Cardiac muscle cell (in vitro differentiated cells and primary cell): ENCODE data around the gene TMEM80. TPM values are rescaled to one million over a fixed set of nuclear protein-coding genes. Genes with fewer than 3 reads are reported as not detected.
"Not testable (repeated sequence)": the region's sequence is repeated elsewhere in the genome, so short reads cannot be mapped to it uniquely, and the experiment has no call there.

Experiments
- DNase-seq, 2 donors: peaks; one replicate each; pipeline versions ENCODE4 v3.0.0 to v3.0.0-alpha.2; 2010 to 2017; ENCODE audit warnings: low read depth in 1 of 2, low spot score in 1 of 2
- H3K27ac ChIP-seq: fragments of 200-600 bp; sonication (generic); 2 replicates; pipeline ENCODE4 v1.5.1; 2016
- H3K27me3 ChIP-seq: fragments of 200-600 bp; sonication (generic); 2 replicates; pipeline ENCODE4 v1.6.0; 2016; ENCODE audit warnings: control low read depth
- H3K36me3 ChIP-seq: fragments of 200-600 bp; sonication (generic); 2 replicates; pipeline ENCODE4 v1.5.1; 2016; ENCODE audit warnings: control low read depth
- H3K4me1 ChIP-seq: fragments of 200-600 bp; sonication (generic); 2 replicates; pipeline ENCODE4 v1.8.1; 2017; ENCODE audit warnings: low read depth, mild to moderate bottlenecking, mixed run types
- H3K4me3 ChIP-seq: fragments of 200-600 bp; sonication (generic); 2 replicates; pipeline ENCODE4 v1.5.1; 2016; ENCODE audit warnings: mild to moderate bottlenecking
- H3K9me3 ChIP-seq: fragments of 200-600 bp; sonication (generic); 2 replicates; pipeline ENCODE4 v1.5.1; 2017; ENCODE audit warnings: low read depth, mild to moderate bottlenecking, control low read depth
- CTCF ChIP-seq: IDR thresholded peaks from 2 replicates; pipeline ENCODE4 v1.5.1; 2012; ENCODE audit warnings: low read depth, mild to moderate bottlenecking, low read length
- polyA plus RNA-seq: library from polyadenylated mRNA; unstranded; fragments of >200 nt; fragmentation: Nextera tagmentation; extraction: Ambion mirVana; gene quantifications from 2 replicates; pipeline ENCODE4 v1.2.1, GENCODE V29; 2016
- total RNA-seq: library from RNA; depleted of rRNA; stranded (reverse); fragments of >200 nt; gene quantifications from 2 replicates; pipeline ENCODE4 v1.2.3, GENCODE V29; 2016

The TMEM80 gene
- total and polyA plus RNA-seq, 2 experiments from 2014 or later: 53.4 to 93.5 TPM

DNA sequence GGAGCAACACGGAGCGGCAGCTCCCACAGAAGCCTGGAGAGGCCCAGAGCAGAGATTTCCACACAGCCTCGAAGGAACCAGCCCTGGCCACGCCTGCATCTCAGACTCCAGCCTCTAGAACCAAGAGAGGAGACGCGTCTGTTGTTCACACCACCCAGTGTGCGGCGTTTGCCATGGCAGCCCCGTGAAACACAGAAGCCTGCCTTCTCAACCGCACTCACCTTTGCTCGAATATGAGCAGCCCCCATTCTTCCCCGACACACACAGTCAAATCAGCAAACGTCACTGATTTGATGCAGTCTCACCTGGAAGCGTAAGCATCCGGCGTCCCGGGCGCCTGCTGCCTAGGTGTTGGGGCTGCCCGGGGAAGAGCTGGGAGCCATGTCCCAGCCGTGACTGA lies 37.5 kb downstream of the TMEM80 start:
- TF ChIP-seq CTCF: no peak
- no peak for DNase-seq
- Histone ChIP-seq H3K9me3 (no peaks in the 10 kb centered on the region), H3K27me3 (no peaks in the 10 kb centered on the region), H3K36me3 (no peaks in the 10 kb centered on the region), H3K4me1 (no peaks in the 10 kb centered on the region), H3K4me3 (no peak overlapping the region), H3K27ac (no peak overlapping the region)

GRCh38 chr11:734541-734940 lies 38.9 kb downstream of the TMEM80 start:
- H3K4me1 ChIP-seq, H3K9me3 ChIP-seq, H3K27me3 ChIP-seq, H3K36me3 ChIP-seq, DNase-seq, H3K4me3 ChIP-seq, H3K27ac ChIP-seq: not testable (repeated sequence)

- H3K9me3 ChIP-seq: no peaks in the 10 kb centered on the region
- no peak overlapping the region for H3K27ac ChIP-seq
- no peaks in the 10 kb centered on the region for H3K27me3 ChIP-seq
- H3K4me3 ChIP-seq: no peak overlapping the region
- H3K36me3 ChIP-seq: no peaks in the 10 kb centered on the region
- TF ChIP-seq CTCF: no peak
- H3K4me1 ChIP-seq: no peaks in the 10 kb centered on the region
- no peak for DNase-seq
Observed at GRCh38 chr11:737366-737765, 41.8 kb downstream of the TMEM80 start.

DNA sequence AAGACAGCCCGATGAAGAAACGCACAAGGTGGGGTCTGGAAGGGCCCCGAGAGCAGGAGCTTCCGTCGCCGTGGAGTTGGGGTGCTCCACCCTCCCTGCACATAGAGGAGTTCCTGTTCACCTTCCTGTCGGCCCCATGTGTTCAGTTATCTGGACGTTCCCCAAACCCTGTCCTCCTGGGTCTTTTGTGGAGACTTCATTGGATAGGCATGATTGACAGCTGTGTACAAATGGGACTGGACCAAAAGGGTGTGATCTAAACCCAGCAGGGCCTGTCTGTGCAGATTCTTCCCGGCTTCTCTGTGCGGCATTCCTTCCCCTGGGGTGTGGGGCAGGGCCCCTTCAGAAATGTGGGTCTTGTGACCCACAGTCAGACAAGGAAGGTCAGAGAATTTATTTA lies 42.3 kb downstream of the TMEM80 start:
- H3K27ac ChIP-seq, DNase-seq: not testable (repeated sequence)

DNA sequence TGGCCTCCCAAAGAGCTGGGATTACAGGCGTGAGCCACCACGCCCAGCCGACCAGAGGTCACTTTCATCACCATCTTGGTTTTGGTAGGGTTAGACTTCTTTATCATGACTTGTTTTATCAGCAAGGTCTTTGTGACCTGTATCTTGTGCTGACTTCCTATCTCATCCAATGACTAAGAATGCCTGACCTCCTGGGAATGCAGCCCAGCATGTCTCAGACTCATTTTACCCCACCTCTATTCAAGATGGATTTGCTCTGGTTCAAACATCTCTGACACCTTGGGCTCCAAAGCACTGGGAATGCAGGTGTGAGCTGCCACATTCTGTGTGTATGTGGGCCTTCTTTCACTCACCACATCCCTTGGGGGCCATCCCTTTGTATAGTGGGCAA lies 46.5 kb downstream of the TMEM80 start:
- Histone ChIP-seq H3K27me3 (no peaks in the 10 kb centered on the region), H3K27ac (no peak overlapping the region), H3K36me3 (no peaks in the 10 kb centered on the region), H3K4me3 (no peak overlapping the region), H3K9me3 (no peaks in the 10 kb centered on the region), H3K4me1 (no peaks in the 10 kb centered on the region)
- TF ChIP-seq CTCF: no peak
- no peak for DNase-seq

More for the DNA sequence above, 42.3 kb downstream of the TMEM80 start:
- not testable (repeated sequence) for H3K27me3 ChIP-seq, H3K4me1 ChIP-seq, H3K9me3 ChIP-seq, H3K36me3 ChIP-seq, H3K4me3 ChIP-seq

DNA sequence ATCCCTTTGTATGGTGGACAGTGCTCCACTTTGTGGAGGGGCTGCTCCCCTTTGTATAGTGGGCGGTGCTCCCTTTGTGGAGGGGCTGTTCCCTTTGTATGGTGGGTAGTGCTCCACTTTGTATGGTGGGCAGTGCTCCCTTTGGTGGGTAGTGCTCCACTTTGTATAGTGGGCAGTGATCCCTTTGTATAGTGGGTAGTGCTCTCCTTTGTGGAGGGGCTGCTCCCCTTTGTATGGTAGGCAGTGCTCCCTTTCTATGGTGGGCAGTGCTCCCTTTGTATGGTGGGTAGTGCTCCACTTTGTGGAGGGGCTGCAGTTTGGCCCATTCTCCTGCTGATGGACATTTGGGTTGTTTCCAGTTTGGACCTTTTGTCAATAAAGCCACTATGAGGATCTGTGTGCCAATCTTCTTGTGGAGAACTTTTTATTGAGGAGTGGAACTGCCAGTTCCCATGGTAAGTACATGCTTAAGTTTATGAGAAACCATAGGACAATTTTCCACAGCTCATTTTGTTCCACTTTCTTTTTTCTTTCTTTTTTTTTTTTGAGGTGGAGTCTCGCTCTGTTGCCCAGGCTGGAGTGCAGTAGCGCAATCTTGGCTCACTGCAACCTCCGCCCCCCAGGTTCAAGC lies 47.1 kb downstream of the TMEM80 start:
- Histone ChIP-seq H3K27ac (no peak overlapping the region), H3K9me3 (no peaks in the 10 kb centered on the region), H3K4me1 (no peaks in the 10 kb centered on the region), H3K4me3 (no peak overlapping the region), H3K27me3 (no peaks in the 10 kb centered on the region), H3K36me3 (no peaks in the 10 kb centered on the region)
- no peak for DNase-seq
- no peak for TF ChIP-seq CTCF

GRCh38 chr11:745428-745827 lies 49.8 kb downstream of the TMEM80 start:
- Histone ChIP-seq H3K27me3 (no peaks in the 10 kb centered on the region), H3K36me3 (no peaks in the 10 kb centered on the region), H3K27ac (no peak overlapping the region), H3K9me3 (no peaks in the 10 kb centered on the region), H3K4me3 (no peak overlapping the region), H3K4me1 (peaks cover 9% of the 10 kb centered on the region)
- no peak for DNase-seq
- TF ChIP-seq CTCF: no peak
